GM03348 (cell line): ENCODE data around the gene MED26.

Source experiments
- DNase-seq: peaks from one replicate; pipeline ENCODE4 v3.0.0; 2012; ENCODE audit warnings: low spot score

Gene MED26

GRCh38 chr19:16613841-16614240 is 14.2 kb downstream of the MED26 start:
- DNase-seq = no peak

GRCh38 chr19:16612636-16613035 is 15.4 kb downstream of the MED26 start:
- DNase-seq = peak; percentile 36

GRCh38 chr19:16611121-16611520 is 16.9 kb downstream of the MED26 start:
- no peak for DNase-seq

- no peak for DNase-seq
These were observed 18.3 kb downstream of the MED26 start for GRCh38 chr19:16609511-16610200.

- DNase-seq = peak; percentile 87
These were observed 19.7 kb downstream of the MED26 start for GRCh38 chr19:16608290-16608739.

- DNase-seq = no peak
These were observed 20.2 kb downstream of the MED26 start for GRCh38 chr19:16607819-16608218.

GRCh38 chr19:16605553-16605994 is 22.4 kb downstream of the MED26 start:
- no peak for DNase-seq

- DNase-seq = no peak
These were observed 22.9 kb downstream of the MED26 start for GRCh38 chr19:16605115-16605514.

- DNase-seq = no peak
These were observed 23.4 kb downstream of the MED26 start for GRCh38 chr19:16604615-16605014.

- DNase-seq = no peak
These were observed 24.9 kb downstream of the MED26 start for GRCh38 chr19:16603090-16603489.

- no peak for DNase-seq
These were observed 26.5 kb downstream of the MED26 start for GRCh38 chr19:16601378-16602052.

- DNase-seq = no peak
These were observed 27.2 kb downstream of the MED26 start for GRCh38 chr19:16600824-16601223.

- DNase-seq = no peak
These were observed 28.2 kb downstream of the MED26 start for GRCh38 chr19:16599655-16600346.

- DNase-seq = no peak
These were observed 29.2 kb downstream of the MED26 start for GRCh38 chr19:16598848-16599247.

GRCh38 chr19:16596399-16596798 is 31.6 kb downstream of the MED26 start:
- no peak for DNase-seq

- DNase-seq = no peak
These were observed 32.9 kb downstream of the MED26 start for GRCh38 chr19:16595097-16595496.

GRCh38 chr19:16594681-16595091 is 33.3 kb downstream of the MED26 start:
- no peak for DNase-seq

- DNase-seq = no peak
These were observed 33.8 kb downstream of the MED26 start for GRCh38 chr19:16594131-16594586.

- no peak for DNase-seq
These were observed 34.8 kb downstream of the MED26 start for GRCh38 chr19:16593181-16593580.

- DNase-seq = no peak
These were observed 36.0 kb downstream of the MED26 start for GRCh38 chr19:16591803-16592556.

- no peak for DNase-seq
These were observed 36.9 kb downstream of the MED26 start for GRCh38 chr19:16590876-16591802.
